NCI-H2171 (cell line): Measurements from ENCODE around the gene ANKRD2.
"Not testable (repeated sequence)": the region's sequence is repeated elsewhere in the genome, so short reads cannot be mapped to it uniquely, and the experiment has no call there.

Source experiments
- DNase-seq: peaks from one replicate; lab custom pipeline; 2025; lab: John Stamatoyannopoulos, UW

ANKRD2 gene

DNA sequence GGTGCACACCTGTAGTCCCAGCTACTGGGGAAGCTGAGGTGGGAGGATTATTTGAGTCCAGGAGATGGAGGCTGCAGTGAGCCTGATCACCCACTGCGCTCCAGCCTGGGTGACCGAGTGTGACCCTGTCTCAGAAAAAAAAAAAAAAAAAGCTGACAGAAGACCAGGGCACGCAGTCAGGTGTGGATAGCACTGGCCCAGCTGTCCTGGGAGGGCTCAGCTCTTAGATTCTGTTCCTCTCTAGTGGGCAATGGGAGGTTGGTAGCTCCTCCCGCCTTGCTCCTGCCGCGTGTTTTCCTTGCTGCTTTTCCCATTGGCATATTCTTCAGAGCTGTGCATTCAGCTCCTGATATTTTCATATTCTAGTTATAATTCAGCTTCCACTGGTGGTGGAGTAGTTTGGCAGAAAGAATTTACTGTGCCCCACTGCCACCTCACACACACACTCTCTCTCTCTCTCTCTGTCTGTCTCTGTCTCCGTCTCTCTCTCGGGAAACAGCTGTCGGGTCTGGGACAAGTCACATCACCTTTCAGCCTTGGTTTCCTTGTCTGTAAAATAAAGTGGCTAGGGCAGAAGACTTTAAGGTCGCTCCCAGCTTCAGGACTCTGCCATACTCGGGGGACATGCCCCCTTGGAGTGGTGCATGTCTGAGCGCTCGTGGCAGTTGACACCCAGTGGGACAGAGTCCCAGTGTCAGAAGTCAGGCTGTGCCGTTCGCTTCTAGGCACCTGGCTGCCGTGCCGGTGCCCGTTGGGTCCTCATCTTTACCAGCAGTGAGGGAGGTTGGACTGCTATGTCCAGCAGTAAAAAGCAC is 25.9 kb upstream of the ANKRD2 start:
- DNase-seq = no peak

DNA sequence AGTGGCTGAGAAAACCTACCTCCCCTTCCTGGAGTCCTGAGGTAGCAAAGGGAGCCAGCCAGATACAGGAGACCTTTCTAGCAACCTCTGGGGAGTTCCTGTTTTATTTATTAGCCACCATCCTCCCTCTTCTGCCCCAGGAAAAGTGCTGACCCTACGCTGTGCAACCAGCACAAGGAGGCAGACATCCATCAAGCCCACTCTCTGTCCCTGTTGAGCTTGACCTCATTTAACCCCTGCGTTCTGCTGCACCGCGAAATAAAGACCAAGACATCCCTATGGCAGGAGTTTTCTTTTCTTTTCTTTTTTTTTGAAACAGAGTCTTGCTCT is 25.3 kb upstream of the ANKRD2 start:
- no peak for DNase-seq

DNA sequence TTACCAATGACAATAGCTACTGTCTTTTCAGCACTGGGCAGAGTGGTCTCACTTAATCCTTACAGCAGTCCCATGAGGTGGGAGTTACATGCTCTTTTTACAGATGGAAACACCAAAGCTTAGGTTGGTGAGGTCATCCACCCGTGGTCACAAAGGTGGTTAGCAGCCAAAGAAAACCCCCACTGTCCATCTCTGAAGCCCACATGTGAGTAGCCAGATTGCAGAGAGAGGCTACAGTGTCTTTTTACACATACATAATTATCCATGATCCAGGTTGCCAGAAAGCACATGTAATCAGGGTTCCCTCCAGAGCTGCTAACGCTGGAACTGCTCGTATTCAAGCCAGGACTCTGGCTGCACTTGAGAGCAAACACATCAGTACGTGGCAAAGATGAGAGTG is 24.6 kb upstream of the ANKRD2 start:
- no peak for DNase-seq

DNA sequence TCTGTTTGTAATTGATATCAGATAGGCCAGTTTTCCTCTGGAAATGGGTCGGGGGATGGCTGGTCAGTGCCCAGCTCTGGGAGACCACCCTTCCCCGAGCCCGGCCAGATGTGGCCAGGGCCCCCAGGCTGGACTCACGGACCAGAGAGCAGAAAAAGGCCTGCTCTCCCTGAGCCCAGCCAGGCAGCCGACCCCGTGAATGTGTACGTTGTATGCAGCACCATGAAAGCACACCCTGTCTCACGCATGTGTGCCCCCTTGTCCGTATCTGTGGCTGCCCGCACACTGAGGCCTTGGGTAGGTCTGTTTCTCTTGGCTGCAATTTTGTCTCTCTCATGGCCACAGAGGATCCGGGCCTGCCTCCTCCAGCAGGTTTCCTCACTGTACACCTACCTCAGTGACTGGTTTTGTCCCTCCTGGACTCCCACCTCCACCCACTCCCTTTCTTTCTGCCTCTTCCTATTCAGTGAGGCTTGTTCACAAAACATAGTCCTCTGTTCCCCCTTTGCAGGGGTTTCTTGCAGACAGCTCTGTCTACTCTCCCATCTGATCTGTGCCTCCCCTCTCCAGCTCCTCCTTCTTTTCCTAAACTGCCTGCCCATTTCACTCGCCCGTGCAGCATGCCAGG is 23.6 kb upstream of the ANKRD2 start:
- DNase-seq = no peak

DNA sequence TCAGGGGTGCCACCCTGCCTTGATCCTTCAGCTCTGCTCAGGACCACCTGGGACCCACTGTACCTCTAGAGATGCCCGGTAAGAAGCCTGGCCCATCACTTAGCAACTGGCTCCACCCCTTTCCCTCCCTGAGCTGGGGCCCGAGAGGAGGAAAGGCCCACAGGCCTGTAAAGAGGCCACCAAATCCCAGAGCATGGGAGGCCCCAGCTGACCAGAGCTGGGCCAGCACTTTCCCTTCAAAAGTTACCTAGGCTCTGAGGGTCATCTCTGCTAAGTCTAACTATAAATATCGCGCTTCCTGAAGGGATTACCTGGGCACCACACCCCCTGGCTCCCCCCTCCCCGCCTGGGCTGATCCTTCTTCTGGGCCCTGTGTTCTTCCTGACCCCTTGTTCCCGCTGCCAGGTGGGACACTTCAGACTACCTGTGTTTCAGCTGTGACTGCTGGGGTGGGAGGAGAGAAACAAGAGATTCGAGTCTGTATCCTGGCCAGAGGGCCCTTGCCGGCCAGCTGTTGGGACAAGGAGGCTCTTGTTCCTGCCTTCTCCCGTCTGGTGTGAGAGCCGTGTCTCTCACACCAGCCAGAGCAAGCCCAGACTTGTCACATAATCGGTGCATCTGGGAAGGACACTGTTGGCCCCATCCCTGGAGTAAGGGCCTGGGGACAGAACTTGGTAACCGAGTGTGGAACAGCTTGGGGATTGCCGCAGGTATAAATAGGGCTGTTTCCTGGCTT is 22.8 kb upstream of the ANKRD2 start:
- no peak for DNase-seq

DNA sequence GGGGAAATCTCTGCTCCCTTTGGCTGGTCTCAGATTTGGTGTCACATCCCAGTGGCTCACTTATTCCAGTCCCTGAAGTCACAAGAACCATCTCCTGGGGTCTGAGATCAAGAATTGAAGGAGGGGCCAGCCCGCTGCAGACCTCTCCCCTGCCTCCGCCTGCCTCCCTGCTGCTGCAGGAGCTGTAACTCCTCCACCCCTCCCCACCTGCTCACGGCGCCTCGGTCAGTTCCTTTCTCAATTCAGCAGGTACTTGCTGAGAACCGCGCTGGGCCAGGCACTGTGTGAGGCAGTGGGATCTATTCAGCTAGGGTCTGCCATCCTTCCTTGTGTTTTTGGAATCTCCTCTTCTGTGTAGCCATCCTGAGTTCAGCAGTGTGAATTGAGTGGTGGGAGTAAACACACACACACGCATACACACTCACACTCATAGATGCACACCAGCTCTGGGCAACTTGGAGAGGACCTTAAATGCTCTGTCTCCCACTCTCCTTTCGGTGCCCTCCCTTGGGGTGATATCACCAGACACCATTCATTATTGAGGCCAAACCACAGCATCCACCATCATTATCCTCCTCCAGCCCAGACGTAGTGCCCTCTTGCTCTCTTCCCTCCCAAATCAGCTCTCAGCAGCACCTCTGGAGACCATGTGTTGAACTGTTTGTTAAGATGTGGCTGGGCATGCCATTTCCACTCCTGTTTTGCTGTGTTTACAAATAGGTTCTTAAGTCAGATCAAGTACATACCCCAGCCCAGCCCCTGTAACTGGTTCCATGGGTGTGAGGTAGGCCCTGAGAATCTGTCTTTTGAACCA is 22.0 kb upstream of the ANKRD2 start:
- no peak for DNase-seq

DNA sequence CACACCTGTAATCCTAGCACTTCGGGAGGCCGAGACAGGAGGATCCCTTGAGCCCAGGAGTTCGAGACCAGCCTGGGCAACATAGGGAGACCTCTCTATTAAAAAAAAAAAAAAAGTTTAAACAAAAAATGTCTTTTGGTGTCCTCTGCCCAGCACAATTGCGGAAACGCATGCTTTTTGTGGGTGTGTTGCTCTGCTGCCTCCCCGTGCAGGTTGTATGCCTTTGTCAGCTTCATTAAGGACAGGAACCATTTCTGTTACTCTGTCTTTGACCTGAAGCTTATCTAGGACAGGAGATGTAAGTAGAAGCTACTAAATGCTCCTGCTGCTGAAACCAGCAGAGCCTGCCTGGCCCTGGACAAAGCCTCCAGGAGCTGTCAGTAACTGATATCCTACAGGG is 21.3 kb upstream of the ANKRD2 start:
- DNase-seq = no peak

DNA sequence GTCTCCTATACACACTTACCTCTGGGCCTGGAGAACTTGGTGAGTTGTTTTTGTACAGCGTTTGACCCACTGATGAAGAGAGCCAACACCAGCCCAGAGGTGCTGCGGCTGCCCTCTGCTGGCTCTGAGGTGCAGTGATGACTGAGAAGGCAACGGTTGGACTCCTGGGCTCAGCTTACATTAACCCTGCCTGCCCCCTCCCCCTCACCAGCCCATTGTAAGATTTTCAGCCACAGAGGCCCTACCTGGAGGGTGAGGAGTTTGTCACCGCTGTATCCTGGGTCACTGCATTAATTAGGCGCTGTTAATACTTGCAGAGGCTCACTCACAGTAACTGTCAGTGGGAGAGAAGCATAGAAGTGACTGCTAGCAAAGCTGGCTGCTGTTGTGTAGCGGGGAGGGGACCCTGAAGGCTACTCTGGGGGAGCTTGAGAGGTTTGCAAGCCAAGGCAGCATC is 19.0 kb upstream of the ANKRD2 start:
- DNase-seq = no peak

DNA sequence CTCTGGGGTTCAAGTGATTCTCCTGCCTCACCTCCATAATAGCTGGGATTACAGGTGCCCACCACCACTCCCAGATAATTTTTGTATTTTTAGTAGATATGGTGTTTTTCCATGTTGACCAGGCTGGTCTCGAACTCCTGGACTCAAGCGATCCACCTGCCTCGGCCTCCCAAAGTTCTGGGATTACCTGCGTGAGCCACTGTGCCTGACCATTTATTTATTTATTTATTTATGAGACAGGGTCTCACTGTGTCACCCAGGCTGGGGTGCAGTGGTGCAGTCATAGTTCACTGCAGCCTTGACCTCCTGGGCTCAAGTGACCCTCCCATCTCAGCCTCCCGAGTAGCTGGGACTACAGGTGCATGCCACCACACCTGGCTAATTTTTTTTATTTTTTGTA is 18.2 kb upstream of the ANKRD2 start:
- DNase-seq = not testable (repeated sequence)

DNA sequence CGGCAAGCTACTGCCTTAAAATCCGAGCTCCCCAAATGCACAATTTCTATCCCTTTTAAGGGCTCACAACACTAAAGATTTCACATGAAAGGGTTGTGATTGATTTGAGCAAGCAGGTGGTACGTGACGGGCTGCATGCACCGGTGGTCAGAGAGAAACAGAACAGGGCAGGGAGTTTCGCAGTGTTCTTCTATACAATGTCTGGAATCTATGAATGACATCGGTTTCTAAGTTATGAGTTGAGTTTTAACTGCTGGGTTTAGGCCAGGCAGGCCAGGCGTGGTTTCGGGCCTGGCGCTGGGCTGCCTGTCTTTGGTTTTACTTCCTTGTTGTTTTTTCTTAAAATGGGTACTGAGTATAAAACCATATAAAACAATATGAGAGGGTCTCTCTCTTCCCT is 17.0 kb upstream of the ANKRD2 start:
- not testable (repeated sequence) for DNase-seq

DNA sequence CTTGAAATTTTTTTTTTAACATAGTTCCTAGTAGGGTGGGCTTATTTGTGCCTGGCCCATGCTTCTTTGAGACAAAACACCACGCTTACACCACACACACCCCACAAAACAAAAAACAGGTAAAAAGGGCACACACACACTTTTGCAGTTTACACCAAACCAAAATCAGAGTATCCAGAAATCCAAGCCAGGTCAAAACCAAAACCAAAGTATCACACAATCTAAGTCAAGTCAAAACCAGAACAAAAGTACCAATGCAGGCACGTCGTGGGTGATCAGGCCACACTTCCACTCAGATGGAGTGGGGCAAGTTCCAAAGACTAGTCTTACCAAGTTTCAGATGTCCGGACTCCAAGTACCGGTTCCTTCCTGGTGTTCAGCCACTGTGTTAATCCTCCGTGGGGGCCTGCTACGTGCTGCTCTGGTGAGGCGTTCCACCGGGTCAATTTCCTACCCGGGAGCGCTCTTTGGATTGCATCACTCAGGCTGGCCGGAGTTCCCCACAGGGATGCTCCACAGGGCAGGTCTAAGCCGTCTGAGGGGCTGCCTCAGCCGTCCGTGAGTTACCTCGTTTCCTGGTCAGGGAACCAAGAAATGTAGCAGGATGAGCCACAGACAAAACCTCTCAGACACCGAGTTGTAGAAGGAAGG is 11.7 kb upstream of the ANKRD2 start:
- not testable (repeated sequence) for DNase-seq

DNA sequence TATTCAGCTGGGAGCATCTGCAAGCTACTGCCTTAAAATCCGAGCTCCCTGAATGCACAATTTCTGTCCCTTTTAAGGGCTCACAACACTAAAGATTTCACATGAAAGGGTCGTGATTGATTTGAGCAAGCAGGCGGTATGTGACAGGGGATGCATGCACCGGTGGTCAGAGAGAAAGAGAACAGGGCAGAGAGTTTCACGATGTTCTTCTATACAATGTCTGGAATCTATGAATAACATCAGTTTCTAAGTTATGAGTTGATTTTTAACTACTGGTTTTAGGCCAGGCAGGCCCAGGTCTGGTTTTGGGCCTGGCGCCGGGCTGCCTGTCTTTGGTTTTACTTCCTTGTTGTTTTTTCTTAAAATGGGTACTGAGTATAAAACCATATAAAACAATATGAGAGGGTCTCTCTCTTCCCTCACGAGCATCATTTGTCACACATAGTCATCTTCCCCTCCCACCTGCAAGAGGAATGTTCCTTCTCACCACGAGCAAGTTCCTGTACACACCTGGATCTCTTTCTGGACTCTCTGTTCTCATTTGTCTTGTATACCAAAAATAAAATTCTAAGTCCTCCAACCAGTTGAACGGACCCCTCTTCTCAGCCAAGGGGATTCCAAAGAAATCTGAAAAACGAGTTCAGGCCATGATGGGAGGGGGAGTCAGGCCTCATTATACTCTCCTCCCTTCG is 11.0 kb upstream of the ANKRD2 start:
- DNase-seq = not testable (repeated sequence)

DNA sequence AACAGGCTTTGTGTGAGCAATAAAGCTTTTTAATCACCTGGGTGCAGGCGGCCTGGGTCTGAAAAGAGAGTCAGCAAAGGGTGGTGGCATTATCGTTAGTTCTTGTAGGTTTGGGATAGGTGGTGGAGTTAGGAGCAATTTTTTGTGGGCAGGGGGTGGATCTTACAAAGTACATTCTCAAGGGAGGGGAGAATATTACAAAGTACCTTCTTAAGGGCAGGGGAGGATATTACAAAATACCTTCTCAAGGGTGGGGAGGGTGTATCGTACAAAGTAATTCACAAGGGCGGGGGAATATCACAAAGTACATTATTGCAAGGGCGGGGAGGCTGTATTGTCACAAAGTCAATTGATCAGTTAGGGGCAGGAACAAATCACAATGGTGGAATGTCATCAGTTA is 10.2 kb upstream of the ANKRD2 start:
- DNase-seq = not testable (repeated sequence)

DNA sequence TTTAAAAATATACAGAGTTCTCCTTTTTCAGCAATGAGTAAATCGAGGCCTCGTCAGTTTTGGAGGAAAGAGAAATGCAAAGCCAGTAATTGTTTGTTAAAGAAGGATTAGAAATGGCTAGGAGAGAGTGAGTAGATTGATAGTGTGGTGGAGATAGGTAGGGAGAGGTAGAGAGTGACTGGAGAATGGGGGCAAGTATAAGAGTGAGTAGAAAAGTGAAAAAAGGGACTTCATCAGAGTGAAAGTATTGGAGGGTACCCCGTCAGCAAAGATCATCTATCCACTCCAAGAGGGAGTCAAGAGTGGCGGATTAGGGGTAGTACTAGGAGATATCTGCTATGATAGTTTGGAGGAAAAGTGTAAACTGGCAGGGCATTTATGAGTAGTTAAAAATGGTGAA is 9.2 kb upstream of the ANKRD2 start:
- no peak for DNase-seq

DNA sequence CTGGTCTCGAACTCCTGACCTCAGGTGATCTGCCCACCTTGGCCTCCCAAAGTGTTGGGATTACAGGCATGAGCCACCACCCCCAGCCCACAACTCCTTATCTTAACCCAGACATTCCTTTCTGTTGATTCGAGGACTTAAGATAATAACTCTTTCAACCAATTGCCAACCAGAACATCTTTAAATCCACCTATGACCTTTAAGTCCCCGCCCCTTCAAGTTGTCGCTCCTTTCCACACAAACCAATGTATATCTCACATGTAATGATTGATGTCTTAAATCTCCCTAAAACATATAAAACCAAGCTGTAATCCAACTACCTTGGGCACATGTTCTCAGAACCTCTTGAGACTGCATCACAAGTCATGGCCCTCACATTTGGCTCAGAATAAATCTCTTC is 7.8 kb upstream of the ANKRD2 start:
- DNase-seq = no peak

DNA sequence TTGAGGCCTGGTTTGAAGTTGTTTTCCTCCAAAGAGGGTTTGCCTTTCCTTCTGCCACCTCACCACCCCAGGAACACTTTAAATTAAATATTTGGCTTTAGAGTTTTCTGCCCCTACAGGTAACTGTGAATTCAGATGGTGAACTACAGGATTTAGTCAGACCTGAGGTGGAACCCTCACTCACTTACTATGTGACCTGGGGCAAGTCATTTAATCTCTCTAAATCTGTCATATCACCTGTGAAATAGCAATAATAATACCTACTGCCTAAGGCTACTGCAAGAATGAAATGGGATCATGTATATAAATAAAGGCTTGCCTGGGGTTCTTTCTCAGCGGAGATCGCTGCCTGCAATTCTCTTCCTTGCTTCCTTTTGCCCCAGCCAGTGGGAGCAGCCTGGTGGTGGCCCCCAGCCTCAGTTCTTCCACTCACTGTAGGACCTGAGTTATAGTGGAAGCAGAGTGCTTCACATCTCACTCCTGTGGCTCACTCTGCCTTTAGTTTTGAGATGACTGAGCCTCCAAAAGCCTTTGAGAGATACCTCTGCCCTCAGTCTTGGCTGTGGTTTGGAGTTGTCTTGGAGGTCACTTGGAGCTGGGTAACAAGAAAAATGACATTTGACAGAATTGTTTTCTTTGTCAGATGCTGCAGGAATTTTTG is 6.1 kb upstream of the ANKRD2 start:
- DNase-seq = no peak

DNA sequence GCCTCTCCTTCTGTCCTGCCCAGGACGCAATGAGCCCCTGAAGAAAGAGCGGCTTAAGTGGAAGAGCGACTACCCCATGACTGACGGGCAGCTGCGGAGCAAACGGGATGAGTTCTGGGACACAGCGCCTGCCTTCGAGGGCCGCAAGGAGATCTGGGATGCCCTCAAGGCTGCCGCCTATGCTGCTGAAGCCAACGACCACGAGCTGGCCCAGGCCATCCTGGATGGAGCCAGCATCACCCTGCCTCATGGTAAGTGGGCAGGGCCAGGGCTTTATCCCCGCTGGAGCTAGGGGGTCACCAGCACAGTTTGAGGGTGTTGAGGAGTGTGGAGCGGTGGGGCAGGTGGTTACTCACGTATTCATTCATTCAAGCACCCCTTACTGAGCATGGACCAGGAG is 4.7 kb upstream of the ANKRD2 start:
- DNase-seq = no peak

DNA sequence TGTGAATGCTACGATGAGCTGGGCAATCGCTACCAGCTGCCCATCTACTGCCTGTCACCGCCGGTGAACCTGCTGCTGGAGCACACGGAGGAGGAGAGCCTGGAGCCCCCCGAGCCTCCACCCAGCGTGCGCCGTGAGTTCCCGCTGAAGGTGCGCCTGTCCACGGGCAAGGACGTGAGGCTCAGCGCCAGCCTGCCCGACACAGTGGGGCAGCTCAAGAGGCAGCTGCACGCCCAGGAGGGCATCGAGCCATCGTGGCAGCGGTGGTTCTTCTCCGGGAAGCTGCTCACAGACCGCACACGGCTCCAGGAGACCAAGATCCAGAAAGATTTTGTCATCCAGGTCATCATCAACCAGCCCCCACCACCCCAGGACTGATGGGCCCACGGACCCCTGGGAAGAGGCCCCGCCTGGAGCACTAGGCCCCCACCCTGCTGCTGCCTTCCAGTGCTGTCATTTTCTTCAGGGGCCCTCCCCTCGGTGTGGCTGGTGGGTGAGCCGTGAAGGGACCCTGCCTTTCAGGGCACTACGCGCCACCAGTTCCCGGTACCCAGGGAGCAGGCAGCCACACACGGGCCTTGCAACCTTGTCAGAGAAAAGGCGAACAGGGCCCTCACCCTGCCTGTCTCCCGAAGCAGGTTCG is 2.3 kb upstream of the ANKRD2 start:
- DNase-seq = no peak

DNA sequence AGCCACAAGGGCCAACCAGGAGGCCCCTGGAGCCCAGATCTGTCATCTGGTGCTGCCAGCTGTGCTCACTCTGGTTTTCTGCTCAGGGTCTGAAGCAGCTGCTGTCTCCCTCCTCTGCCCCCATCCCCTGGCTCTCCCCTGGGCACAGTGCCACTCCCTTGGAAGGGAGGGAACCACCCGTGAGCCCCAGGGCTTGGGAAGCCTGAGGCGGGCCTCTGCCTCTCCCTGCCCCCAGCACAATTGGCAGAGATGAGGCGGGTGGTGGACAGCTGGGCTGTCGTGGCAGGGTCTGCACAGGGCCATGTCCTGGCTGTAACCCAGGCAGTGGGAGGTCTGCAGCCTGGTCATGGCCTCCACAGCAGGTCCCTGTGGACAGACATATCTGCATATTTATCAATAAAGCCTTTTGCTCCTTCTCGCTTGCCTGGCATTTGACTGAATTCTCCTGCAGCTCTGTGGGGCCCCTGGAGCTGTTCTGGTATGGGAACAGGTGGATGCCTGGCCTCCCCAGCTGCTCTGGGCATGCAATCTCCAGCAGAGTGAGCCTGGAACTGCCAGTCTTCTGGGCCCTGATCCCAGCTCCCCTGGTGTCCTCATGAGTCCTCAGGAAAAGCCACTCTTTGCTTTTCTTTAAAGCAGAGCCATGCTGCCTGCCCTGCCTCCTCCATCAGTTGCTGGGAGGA is 1.6 kb upstream of the ANKRD2 start:
- DNase-seq = peak; percentile 65

DNA sequence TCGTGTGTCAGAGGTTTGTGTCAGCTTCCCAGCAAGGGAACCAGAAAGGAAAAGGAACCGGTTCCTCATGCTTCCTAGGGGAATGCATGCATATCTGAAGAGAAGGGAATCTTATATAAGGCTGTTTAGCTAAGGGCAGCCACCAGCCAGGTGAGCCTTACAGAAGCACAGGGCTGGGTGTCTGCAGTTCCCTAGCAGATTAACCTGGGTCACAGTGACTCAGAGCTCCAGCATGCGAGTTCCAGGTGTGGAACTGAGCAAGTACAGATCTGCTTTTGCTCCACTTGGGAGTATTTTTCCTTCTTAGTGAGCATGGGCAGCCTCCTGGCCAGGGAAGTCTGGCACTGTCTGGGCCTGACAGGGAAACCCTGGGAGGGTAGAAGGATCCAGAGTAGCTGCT is 957 bp upstream of the ANKRD2 start:
- no peak for DNase-seq
